IMR-90 (cell line): ENCODE data around the gene ALK. TPM values are rescaled to one million over a fixed set of nuclear protein-coding genes. Genes with fewer than 3 reads are reported as not detected.

ENCODE experiments used
- ATAC-seq: fragments of 200-7000 bp; cut with Tn5 transposase; 2 replicates; pipeline ENCODE4 v1.9.1; 2020; ENCODE audit warnings: low read depth, mild to moderate bottlenecking, moderate library complexity
- BruUV-seq: library from RNA; stranded (reverse); fragments of 400-500 nt; replicated peaks from 2 replicates; lab custom pipeline; 2021; lab: Mats Ljungman, UMichigan
- CTCF ChIA-PET: fragments of 300-600 bp; formaldehyde crosslinking; extraction: SDS; loops from one replicate; lab custom pipeline; 2021; ENCODE audit warnings: antibody characterized with exemption; lab: Yijun Ruan, JAX
- POLR2A ChIA-PET: fragments of 300-600 bp; sonication (Branson Sonifier 250); formaldehyde crosslinking; loops from one replicate; lab custom pipeline; 2022; ENCODE audit warnings: antibody characterized with exemption; ENCODE audit not compliant: unreplicated experiment; lab: Charles Lee
- DNase-seq: peaks from one replicate; pipeline ENCODE4 v3.0.0; 2013
- H2AFZ ChIP-seq: replicated peaks from 2 replicates; pipeline ENCODE3; 2013; ENCODE audit warnings: low read length, mild to moderate bottlenecking; ENCODE audit not compliant: poor library complexity
- H2AK5ac ChIP-seq: 2 replicates; pipeline ENCODE4 v1.6.1; 2013; ENCODE audit warnings: low read depth, low read length, inconsistent platforms
- H2AK9ac ChIP-seq: replicated peaks from 2 replicates; pipeline ENCODE3; 2013; ENCODE audit warnings: mild to moderate bottlenecking, low read depth, low read length, moderate library complexity; ENCODE audit not compliant: poor library complexity
- H2BK120ac ChIP-seq: 2 replicates; pipeline ENCODE4 v1.6.1; 2013; ENCODE audit warnings: low read depth, low read length, inconsistent platforms
- H2BK15ac ChIP-seq: 3 replicates; pipeline ENCODE4 v1.6.1; 2013; ENCODE audit warnings: low read depth, low read length, inconsistent platforms
- H2BK20ac ChIP-seq: 2 replicates; pipeline ENCODE4 v1.6.1; 2013; ENCODE audit warnings: low read depth, mild to moderate bottlenecking, inconsistent platforms, low read length, moderate library complexity
- H2BK5ac ChIP-seq: 2 replicates; pipeline ENCODE4 v1.6.1; 2013; ENCODE audit warnings: mild to moderate bottlenecking, low read depth, low read length, inconsistent platforms; ENCODE audit not compliant: poor library complexity, severe bottlenecking
- H3K14ac ChIP-seq: replicated peaks from 2 replicates; pipeline ENCODE4 v1.6.1; 2013; ENCODE audit warnings: low read depth, low read length, inconsistent platforms
- H3K18ac ChIP-seq: 2 replicates; pipeline ENCODE4 v1.6.1; 2013; ENCODE audit warnings: low read depth, low read length, control low read depth
- H3K23ac ChIP-seq: 2 replicates; pipeline ENCODE4 v1.6.1; 2013; ENCODE audit warnings: low read depth, low read length, inconsistent platforms
- H3K27ac ChIP-seq: 2 replicates; pipeline ENCODE4 v1.5.1; 2013; ENCODE audit warnings: mild to moderate bottlenecking, control low read depth, low read length; ENCODE audit not compliant: insufficient read depth
- H3K27me3 ChIP-seq: 2 replicates; pipeline ENCODE4 v1.6.1; 2013; ENCODE audit warnings: low read length; ENCODE audit not compliant: control insufficient read depth, insufficient read depth
- H3K36me3 ChIP-seq: 2 replicates; pipeline ENCODE4 v1.6.1; 2013; ENCODE audit warnings: low read length, mixed read lengths; ENCODE audit not compliant: control insufficient read depth, insufficient read depth
- H3K4ac ChIP-seq: 2 replicates; pipeline ENCODE4 v1.6.1; 2013; ENCODE audit warnings: low read depth, low read length, inconsistent platforms
- H3K4me1 ChIP-seq: 2 replicates; pipeline ENCODE4 v1.6.1; 2013; ENCODE audit warnings: low read length, mixed read lengths; ENCODE audit not compliant: control insufficient read depth, insufficient read depth
- H3K4me2 ChIP-seq: 2 replicates; pipeline ENCODE4 v1.6.1; 2013; ENCODE audit warnings: low read depth, mild to moderate bottlenecking, control low read depth, low read length, moderate library complexity
- H3K4me3 ChIP-seq: 2 replicates; pipeline ENCODE4 v1.5.1; 2013; ENCODE audit warnings: low read depth, mild to moderate bottlenecking, control low read depth, low read length, moderate library complexity; ENCODE audit not compliant: insufficient read depth
- H3K56ac ChIP-seq: 2 replicates; pipeline ENCODE4 v1.6.1; 2013; ENCODE audit warnings: low read length, inconsistent platforms; ENCODE audit not compliant: insufficient read depth; ENCODE audit errors: extremely low read depth
- H3K79me1 ChIP-seq, 2 experiments: 2 replicates each; pipeline ENCODE4 v1.6.1; 2013; ENCODE audit warnings: low read length in 2 of 2, inconsistent platforms in 1 of 2, low read depth in 1 of 2
- H3K9ac ChIP-seq: 2 replicates; pipeline ENCODE4 v1.6.1; 2013; ENCODE audit warnings: low read depth, low read length, control low read depth
- H3K9me1 ChIP-seq: 2 replicates; pipeline ENCODE4 v1.6.1; 2013; ENCODE audit warnings: low read length, inconsistent platforms; ENCODE audit not compliant: insufficient read depth
- H3K9me3 ChIP-seq: 2 replicates; pipeline ENCODE4 v1.6.1; 2013; ENCODE audit warnings: low read length; ENCODE audit not compliant: control insufficient read depth, insufficient read depth
- H4K20me1 ChIP-seq: 2 replicates; pipeline ENCODE4 v1.6.1; 2013; ENCODE audit warnings: low read length, inconsistent platforms; ENCODE audit not compliant: insufficient read depth
- H4K5ac ChIP-seq: 2 replicates; pipeline ENCODE4 v1.6.1; 2013; ENCODE audit warnings: mild to moderate bottlenecking, low read depth, low read length, control low read depth
- H4K8ac ChIP-seq, 2 experiments: 2 replicates each; pipeline ENCODE4 v1.6.1; 2013; ENCODE audit warnings: low read depth in 2 of 2, low read length in 2 of 2, control low read depth in 1 of 2, inconsistent platforms in 1 of 2
- H4K91ac ChIP-seq: 2 replicates; pipeline ENCODE4 v1.6.1; 2013; ENCODE audit warnings: low read depth, low read length, inconsistent platforms; ENCODE audit not compliant: insufficient read depth
- CHD1 ChIP-seq: IDR thresholded peaks from 2 replicates; pipeline ENCODE4 v1.6.1; 2012; ENCODE audit warnings: low read depth, low read length, improper control_type of control experiment
- MAFK ChIP-seq: IDR thresholded peaks from 2 replicates; pipeline ENCODE4 v1.6.1; 2012; ENCODE audit warnings: low read depth, low read length, improper control_type of control experiment
- MXI1 ChIP-seq: IDR thresholded peaks from 2 replicates; pipeline ENCODE4 v1.6.1; 2012; ENCODE audit warnings: low read depth, mild to moderate bottlenecking, low read length, moderate library complexity, borderline replicate concordance
- dilution Hi-C: fragments of 300-500 bp; cut with HindIII; formaldehyde crosslinking; loops from one replicate; pipeline ENCODE4 v1.14.3; 2018; ENCODE audit warnings: low sequenced_read_pairs; ENCODE audit not compliant: unreplicated experiment
- in situ Hi-C: fragments of 300-500 bp; cut with MboI; formaldehyde crosslinking; loops from 3 replicates; pipeline ENCODE4 v1.14.3; 2019; ENCODE audit warnings: low sequenced_read_pairs, inconsistent platforms, mixed read lengths
- intact Hi-C: fragments of 100-400 bp; cut with micrococcal nuclease; formaldehyde crosslinking; loops from 2 replicates; pipeline ENCODE4 v1.10.0; 2022
- polyA plus RNA-seq, 3 experiments: library from polyadenylated mRNA; depleted of rRNA; stranded (reverse); fragments of >200 nt; gene quantifications; 2 replicates each; pipeline ENCODE4 v1.2.3, GENCODE V29; 2012; ENCODE audit warnings: low replicate concordance in 1 of 3
- total RNA-seq: library from RNA; depleted of rRNA; stranded (reverse); fragments of >200 nt; gene quantifications from 2 replicates; pipeline ENCODE4 v1.2.3, GENCODE V29; 2012
- TF ChIP-seq, protein P1 (sequence below): fragments of 150-350 bp; IDR thresholded peaks from 2 replicates; pipeline ENCODE4 v1.6.1; 2016; ENCODE audit warnings: low read depth, mild to moderate bottlenecking, low read length, moderate library complexity, borderline replicate concordance

ALK gene
- total and polyA plus RNA-seq, 2 of the 4 experiments (the other 2 are of a cell fraction) = not detected

GRCh38 chr2:29954316-29954715 is 32.9 kb upstream of the ALK start:
- no peak overlapping the region for H3K4me3 ChIP-seq
- no peaks in the 10 kb centered on the region for H3K4me1 ChIP-seq
- in situ Hi-C loops = no loop called here
- no peak overlapping the region for H2AK9ac ChIP-seq
- H3K9me1 ChIP-seq = no peaks in the 10 kb centered on the region
- H4K8ac ChIP-seq = no peak overlapping the region
- no peak overlapping the region for H3K27ac ChIP-seq
- BruUV-seq = no TSS peak
- no peak overlapping the region for H3K9ac ChIP-seq
- H2BK15ac ChIP-seq = no peak overlapping the region
- no peak overlapping the region for H3K4ac ChIP-seq
- no peak overlapping the region for H2AFZ ChIP-seq
- H3K23ac ChIP-seq = no peak overlapping the region
- H2BK20ac ChIP-seq = no peak overlapping the region
- no peak overlapping the region for H2BK5ac ChIP-seq
- no peak overlapping the region for H4K5ac ChIP-seq
- no peaks in the 10 kb centered on the region for H3K79me1 ChIP-seq
- no peaks in the 10 kb centered on the region for H3K9me3 ChIP-seq
- no peak overlapping the region for H3K18ac ChIP-seq
- H3K27me3 ChIP-seq = no peaks in the 10 kb centered on the region
- dilution Hi-C loops = no loop called here
- H2BK120ac ChIP-seq = no peak overlapping the region
- TF ChIP-seq CHD1 (no peak), MXI1 (no peak), MAFK (no peak)
- TF ChIP-seq, protein P1, sequence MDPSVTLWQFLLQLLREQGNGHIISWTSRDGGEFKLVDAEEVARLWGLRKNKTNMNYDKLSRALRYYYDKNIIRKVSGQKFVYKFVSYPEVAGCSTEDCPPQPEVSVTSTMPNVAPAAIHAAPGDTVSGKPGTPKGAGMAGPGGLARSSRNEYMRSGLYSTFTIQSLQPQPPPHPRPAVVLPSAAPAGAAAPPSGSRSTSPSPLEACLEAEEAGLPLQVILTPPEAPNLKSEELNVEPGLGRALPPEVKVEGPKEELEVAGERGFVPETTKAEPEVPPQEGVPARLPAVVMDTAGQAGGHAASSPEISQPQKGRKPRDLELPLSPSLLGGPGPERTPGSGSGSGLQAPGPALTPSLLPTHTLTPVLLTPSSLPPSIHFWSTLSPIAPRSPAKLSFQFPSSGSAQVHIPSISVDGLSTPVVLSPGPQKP = no peak
- H3K14ac ChIP-seq = no peak overlapping the region
- H4K20me1 ChIP-seq = no peaks in the 10 kb centered on the region
- no peak overlapping the region for H3K4me2 ChIP-seq
- H3K36me3 ChIP-seq = no peaks in the 10 kb centered on the region
- no peak for DNase-seq
- CTCF ChIA-PET = interaction anchor here (0.6 kb wide), 1 partner anchor 33 kb away, joined by 3 read pairs; no protein-coding TSS in a partner anchor
- POLR2A ChIA-PET = no interaction called here
- ATAC-seq = no peak
- no peak overlapping the region for H4K91ac ChIP-seq
- intact Hi-C loops = no loop called here
- no peak overlapping the region for H3K56ac ChIP-seq
- H2AK5ac ChIP-seq = no peak overlapping the region
